GM21390 (cell line): ENCODE measurements around the gene FBXO2.

Source experiments
- ATAC-seq: cut with Tn5 transposase; IDR thresholded peaks from one replicate; pipeline ENCODE4 v1.9.1; 2021; ENCODE audit not compliant: unreplicated experiment

FBXO2 gene

GRCh38 chr1:11682287-11682771 lies 28.1 kb upstream of the FBXO2 start:
- ATAC-seq: no peak

- ATAC-seq: peak; percentile 86
Observed at GRCh38 chr1:11681071-11681771, 27.0 kb upstream of the FBXO2 start, which contains the start of gene MAD2L2. Gene MAD2L2 (minus strand): TSS chr1:11681148. CDS start chr1:11680601, 547 bp downstream.

- ATAC-seq: peak; percentile 21
Observed at GRCh38 chr1:11680270-11681070, 26.2 kb upstream of the FBXO2 start.

GRCh38 chr1:11678442-11678841 lies 24.2 kb upstream of the FBXO2 start:
- no peak for ATAC-seq

- no peak for ATAC-seq
Observed at GRCh38 chr1:11676386-11677103, 22.3 kb upstream of the FBXO2 start.

- ATAC-seq: no peak
Observed at GRCh38 chr1:11675325-11675724, 21.1 kb upstream of the FBXO2 start.

GRCh38 chr1:11674488-11674887 lies 20.3 kb upstream of the FBXO2 start:
- ATAC-seq: no peak

GRCh38 chr1:11673089-11673769 lies 19.0 kb upstream of the FBXO2 start:
- no peak for ATAC-seq

- no peak for ATAC-seq
Observed at GRCh38 chr1:11671544-11672286, 17.5 kb upstream of the FBXO2 start.

GRCh38 chr1:11671205-11671543 lies 16.9 kb upstream of the FBXO2 start:
- ATAC-seq: no peak

GRCh38 chr1:11670747-11671146 lies 16.5 kb upstream of the FBXO2 start:
- no peak for ATAC-seq

- no peak for ATAC-seq
Observed at GRCh38 chr1:11668516-11668915, 14.3 kb upstream of the FBXO2 start.

- ATAC-seq: peak; percentile 38
Observed at GRCh38 chr1:11664336-11665065, 10.3 kb upstream of the FBXO2 start.

GRCh38 chr1:11661103-11661502 lies 6.9 kb upstream of the FBXO2 start:
- ATAC-seq: no peak

GRCh38 chr1:11659748-11660147 lies 5.5 kb upstream of the FBXO2 start:
- no peak for ATAC-seq

GRCh38 chr1:11658542-11658941 lies 4.3 kb upstream of the FBXO2 start:
- no peak for ATAC-seq

GRCh38 chr1:11657654-11658053 lies 3.4 kb upstream of the FBXO2 start:
- ATAC-seq: no peak

GRCh38 chr1:11654939-11655808 lies 945 bp upstream of the FBXO2 start:
- peak; percentile 37 for ATAC-seq

GRCh38 chr1:11653861-11654136 lies 430 bp downstream of the FBXO2 start:
- no peak for ATAC-seq
